Activated T-helper 1 cell treated with anti-CD3 and anti-CD28 coated beads, Interleukin-12 subunit alpha, Interleukin-12 subunit beta, Interleukin-2, Interleukin-4 antibody, amounts not matched to agents 30 ng/mL and 10 ng/mL and 1 ng/mL, durations not matched to agents 14 hours and 24 hours and 36 hours (primary cell): Measurements from ENCODE around the gene ALS2CL. TPM values are rescaled to one million over a fixed set of nuclear protein-coding genes. Genes with fewer than 3 reads are reported as not detected.
"Not testable (repeated sequence)": the region's sequence is repeated elsewhere in the genome, so short reads cannot be mapped to it uniquely, and the experiment has no call there.

Source experiments
- DNase-seq: peaks from one replicate; pipeline ENCODE4 v3.0.0; 2021; ENCODE audit warnings: low spot score
- H3K27ac Mint-ChIP-seq: one replicate; pipeline ENCODE4 v1.8.0; 2021; ENCODE audit warnings: mild to moderate bottlenecking, mixed read lengths
- H3K27me3 Mint-ChIP-seq: one replicate; pipeline ENCODE4 v1.8.0; 2022; ENCODE audit warnings: mild to moderate bottlenecking, moderate library complexity, mixed read lengths; ENCODE audit not compliant: insufficient read depth
- H3K36me3 Mint-ChIP-seq: one replicate; pipeline ENCODE4 v1.8.0; 2021; ENCODE audit warnings: low read depth, mixed read lengths
- H3K4me1 Mint-ChIP-seq: one replicate; pipeline ENCODE4 v1.8.0; 2021; ENCODE audit warnings: low read depth, mixed read lengths
- H3K4me3 Mint-ChIP-seq: one replicate; pipeline ENCODE4 v1.8.0; 2021; ENCODE audit warnings: mild to moderate bottlenecking, moderate library complexity, mixed read lengths
- H3K9me3 Mint-ChIP-seq: one replicate; pipeline ENCODE4 v1.8.0; 2021; ENCODE audit warnings: mixed read lengths
- intact Hi-C: fragments of 100-400 bp; cut with micrococcal nuclease; formaldehyde crosslinking; loops from one replicate; pipeline ENCODE4 v1.15.1; 2024
- total RNA-seq: library from RNA; stranded (reverse); gene quantifications from 2 replicates; pipeline ENCODE4 v1.2.3, GENCODE V29; 2022

Gene ALS2CL
- total RNA-seq, 1 donor from 2014 or later: 0.10 TPM

GRCh38 chr3:46705022-46705530 is 11.6 kb upstream of the ALS2CL start:
- peak; percentile 53 for DNase-seq
- Mint-ChIP-seq H3K4me1 (peaks cover 4% of the 10 kb centered on the region), H3K27ac (no peak overlapping the region), H3K27me3 (peaks cover 15% of the 10 kb centered on the region), H3K36me3 (no peaks in the 10 kb centered on the region), H3K9me3 (no peaks in the 10 kb centered on the region), H3K4me3 (no peak overlapping the region)
- intact Hi-C loops: loop anchor here (1.0 to 2.0 kb wide), 8 partner anchors 141 to 716 kb away; no protein-coding TSS in a partner anchor

GRCh38 chr3:46704346-46704745 is 10.9 kb upstream of the ALS2CL start:
- not testable (repeated sequence) for H3K36me3 Mint-ChIP-seq, DNase-seq, H3K9me3 Mint-ChIP-seq, H3K4me1 Mint-ChIP-seq, H3K27ac Mint-ChIP-seq, H3K4me3 Mint-ChIP-seq
- H3K27me3 Mint-ChIP-seq: peaks cover 16% of the 10 kb centered on the region
- intact Hi-C loops: loop anchor here (2.0 kb wide), 1 partner anchor 620 kb away; no protein-coding TSS in a partner anchor

- no peaks in the 10 kb centered on the region for H3K9me3 Mint-ChIP-seq
- H3K4me3 Mint-ChIP-seq: no peak overlapping the region
- no peak for DNase-seq
- intact Hi-C loops: no loop called here
- H3K36me3 Mint-ChIP-seq: no peaks in the 10 kb centered on the region
- peaks cover 4% of the 10 kb centered on the region for H3K4me1 Mint-ChIP-seq
- no peak overlapping the region for H3K27ac Mint-ChIP-seq
- peaks cover 21% of the 10 kb centered on the region for H3K27me3 Mint-ChIP-seq
These were observed 9.6 kb upstream of the ALS2CL start for GRCh38 chr3:46703013-46703520.

GRCh38 chr3:46702246-46703012 is 8.9 kb upstream of the ALS2CL start:
- H3K4me1 Mint-ChIP-seq: peaks cover 4% of the 10 kb centered on the region
- H3K27ac Mint-ChIP-seq: no peak overlapping the region
- DNase-seq: no peak
- peaks cover 24% of the 10 kb centered on the region for H3K27me3 Mint-ChIP-seq
- intact Hi-C loops: no loop called here
- H3K9me3 Mint-ChIP-seq: no peaks in the 10 kb centered on the region
- H3K4me3 Mint-ChIP-seq: no peak overlapping the region
- H3K36me3 Mint-ChIP-seq: no peaks in the 10 kb centered on the region

GRCh38 chr3:46701181-46701939 is 7.9 kb upstream of the ALS2CL start, which contains the start of gene TMIE:
Gene TMIE, plus strand, starts transcription at chr3:46701392. Its CDS starts 96 bp downstream, at chr3:46701488.
- no peaks in the 10 kb centered on the region for H3K36me3 Mint-ChIP-seq
- peaks cover 25% of the 10 kb centered on the region for H3K27me3 Mint-ChIP-seq
- H3K9me3 Mint-ChIP-seq: no peaks in the 10 kb centered on the region
- no peak for DNase-seq
- intact Hi-C loops: no loop called here
- H3K4me3 Mint-ChIP-seq: no peak within 1 kb of the TSS
- peaks cover 4% of the 10 kb centered on the region for H3K4me1 Mint-ChIP-seq
- H3K27ac Mint-ChIP-seq: no peak within 1 kb of the TSS

- no peaks in the 10 kb centered on the region for H3K36me3 Mint-ChIP-seq
- H3K4me3 Mint-ChIP-seq: no peak overlapping the region
- H3K9me3 Mint-ChIP-seq: no peaks in the 10 kb centered on the region
- H3K27ac Mint-ChIP-seq: no peak overlapping the region
- no peak for DNase-seq
- intact Hi-C loops: no loop called here
- H3K4me1 Mint-ChIP-seq: peaks cover 8% of the 10 kb centered on the region
- H3K27me3 Mint-ChIP-seq: peaks cover 25% of the 10 kb centered on the region
These were observed 7.3 kb upstream of the ALS2CL start for GRCh38 chr3:46700772-46701171.

GRCh38 chr3:46699676-46700523 is 6.4 kb upstream of the ALS2CL start:
- H3K36me3 Mint-ChIP-seq: no peaks in the 10 kb centered on the region
- peaks cover 17% of the 10 kb centered on the region for H3K4me1 Mint-ChIP-seq
- no peak for DNase-seq
- no peak overlapping the region for H3K4me3 Mint-ChIP-seq
- H3K9me3 Mint-ChIP-seq: no peaks in the 10 kb centered on the region
- intact Hi-C loops: loop anchor here (5.0 kb wide), 1 partner anchor 112 kb away; no protein-coding TSS in a partner anchor
- H3K27ac Mint-ChIP-seq: no peak overlapping the region
- peaks cover 25% of the 10 kb centered on the region for H3K27me3 Mint-ChIP-seq

- Mint-ChIP-seq H3K36me3 (no peaks in the 10 kb centered on the region), H3K27me3 (peaks cover 24% of the 10 kb centered on the region), H3K27ac (no peak overlapping the region), H3K9me3 (no peaks in the 10 kb centered on the region), H3K4me1 (peaks cover 31% of the 10 kb centered on the region), H3K4me3 (peak overlapping the region; percentile 30)
- no peak for DNase-seq
- intact Hi-C loops: loop anchor here (5.0 kb wide), 1 partner anchor 116 kb away; no protein-coding TSS in a partner anchor
These were observed 2.7 kb upstream of the ALS2CL start for GRCh38 chr3:46695962-46696894.

- intact Hi-C loops: loop anchor here (5.0 kb wide), 1 partner anchor 117 kb away; no protein-coding TSS in a partner anchor
- Mint-ChIP-seq H3K36me3 (no peaks in the 10 kb centered on the region), H3K4me1 (peaks cover 33% of the 10 kb centered on the region), H3K4me3 (peak overlapping the region; percentile 22), H3K27me3 (peaks cover 24% of the 10 kb centered on the region), H3K9me3 (no peaks in the 10 kb centered on the region), H3K27ac (peak overlapping the region; percentile 58)
- DNase-seq: peak; percentile 16
These were observed 1.9 kb upstream of the ALS2CL start for GRCh38 chr3:46695177-46695961.

GRCh38 chr3:46694520-46694919 is 1.0 kb upstream of the ALS2CL start:
- Mint-ChIP-seq H3K4me3 (no peak overlapping the region), H3K36me3 (no peaks in the 10 kb centered on the region), H3K4me1 (peaks cover 33% of the 10 kb centered on the region), H3K27me3 (peaks cover 24% of the 10 kb centered on the region), H3K9me3 (no peaks in the 10 kb centered on the region), H3K27ac (no peak overlapping the region)
- DNase-seq: no peak
- intact Hi-C loops: no loop called here

- Mint-ChIP-seq H3K4me3 (no peak overlapping the region), H3K4me1 (peaks cover 33% of the 10 kb centered on the region), H3K27me3 (peaks cover 21% of the 10 kb centered on the region), H3K36me3 (no peaks in the 10 kb centered on the region), H3K27ac (no peak overlapping the region), H3K9me3 (no peaks in the 10 kb centered on the region)
- peak; percentile 5 for DNase-seq
- intact Hi-C loops: loop anchor here (2.0 kb wide), 1 partner anchor 63 kb away; no protein-coding TSS in a partner anchor
These were observed 380 bp upstream of the ALS2CL start for GRCh38 chr3:46693892-46694226.
